ENCODE measurements around the gene JAZF1. TPM values are rescaled to one million over a fixed set of nuclear protein-coding genes. Genes with fewer than 3 reads are reported as not detected.

JAZF1 gene
- total RNA-seq, 1 donor from 2014 or later = 36.1 TPM

GRCh38 chr7:28068811-28069216, 111.8 kb downstream of the JAZF1 start:
- no peaks in the 10 kb centered on the region for H3K9me3 ChIP-seq
- H3K27ac ChIP-seq = peak overlapping the region; percentile 58
- peaks cover 66% of the 10 kb centered on the region for H3K4me1 ChIP-seq
- no peak overlapping the region for H3K4me3 ChIP-seq
- intact Hi-C loops (cut with DNase I) = no loop called here
- H3K27me3 ChIP-seq = no peaks in the 10 kb centered on the region
- no peaks in the 10 kb centered on the region for H3K36me3 ChIP-seq
- no peak for DNase-seq (ENCODE audit: extremely low spot score in 2 of 2)
- TF ChIP-seq POLR2A (IDR thresholded peaks at IDR 0.05) = no peak
- no peak for TF ChIP-seq POLR2AphosphoS5 (IDR thresholded peaks at IDR 0.05; ENCODE audit: insufficient read depth in 1 of 2, low read depth in 1 of 2)
- no peak for TF ChIP-seq CTCF (IDR thresholded peaks at IDR 0.05)

GRCh38 chr7:28067171-28067570, 113.4 kb downstream of the JAZF1 start:
- H3K27ac ChIP-seq = peak overlapping the region; percentile 59
- no peak for DNase-seq (ENCODE audit: extremely low spot score in 2 of 2)

GRCh38 chr7:28065721-28066285, 114.8 kb downstream of the JAZF1 start:
- Histone ChIP-seq H3K27ac (peak overlapping the region; percentile 59), H3K9me3 (no peaks in the 10 kb centered on the region), H3K4me1 (peaks cover 57% of the 10 kb centered on the region), H3K27me3 (no peaks in the 10 kb centered on the region), H3K36me3 (no peaks in the 10 kb centered on the region), H3K4me3 (peak overlapping the region in 1 of 2 donors; percentile 25)
- no peak for DNase-seq (ENCODE audit: extremely low spot score in 2 of 2)
- intact Hi-C loops (cut with DNase I) = no loop called here
- no peak for TF ChIP-seq CTCF (IDR thresholded peaks at IDR 0.05)
- no peak for TF ChIP-seq POLR2A (IDR thresholded peaks at IDR 0.05)
- TF ChIP-seq POLR2AphosphoS5 (IDR thresholded peaks at IDR 0.05; ENCODE audit: insufficient read depth in 1 of 2, low read depth in 1 of 2) = no peak

More at GRCh38 chr7:28067171-28067570, 113.4 kb downstream of the JAZF1 start:
- intact Hi-C loops (cut with DNase I) = no loop called here
- Histone ChIP-seq H3K36me3 (no peaks in the 10 kb centered on the region), H3K4me3 (no peak overlapping the region), H3K4me1 (peaks cover 68% of the 10 kb centered on the region), H3K9me3 (no peaks in the 10 kb centered on the region), H3K27me3 (no peaks in the 10 kb centered on the region)
- TF ChIP-seq CTCF (IDR thresholded peaks at IDR 0.05) = no peak
- TF ChIP-seq POLR2A (IDR thresholded peaks at IDR 0.05) = no peak
- TF ChIP-seq POLR2AphosphoS5 (IDR thresholded peaks at IDR 0.05; ENCODE audit: insufficient read depth in 1 of 2, low read depth in 1 of 2) = no peak

- Histone ChIP-seq H3K36me3 (no peaks in the 10 kb centered on the region), H3K4me3 (peak overlapping the region in 1 of 2 donors; percentile 25), H3K9me3 (no peaks in the 10 kb centered on the region), H3K27ac (peak overlapping the region; percentile 53), H3K4me1 (peaks cover 52% of the 10 kb centered on the region), H3K27me3 (no peaks in the 10 kb centered on the region)
- intact Hi-C loops (cut with DNase I) = no loop called here
- DNase-seq (ENCODE audit: extremely low spot score in 2 of 2) = no peak
- TF ChIP-seq POLR2A (IDR thresholded peaks at IDR 0.05) (no peak), POLR2AphosphoS5 (IDR thresholded peaks at IDR 0.05; ENCODE audit: insufficient read depth in 1 of 2, low read depth in 1 of 2) (no peak), CTCF (IDR thresholded peaks at IDR 0.05) (no peak)
Measured at GRCh38 chr7:28065308-28065707, 115.3 kb downstream of the JAZF1 start.

- TF ChIP-seq POLR2A (IDR thresholded peaks at IDR 0.05) (no peak), POLR2AphosphoS5 (IDR thresholded peaks at IDR 0.05; ENCODE audit: insufficient read depth in 1 of 2, low read depth in 1 of 2) (no peak)
- peaks cover 48% of the 10 kb centered on the region for H3K4me1 ChIP-seq
- no peaks in the 10 kb centered on the region for H3K36me3 ChIP-seq
- H3K27me3 ChIP-seq = no peaks in the 10 kb centered on the region
- H3K4me3 ChIP-seq = no peak overlapping the region
- H3K27ac ChIP-seq = peak overlapping the region; percentile 53
- intact Hi-C loops (cut with DNase I) = no loop called here
- no peaks in the 10 kb centered on the region for H3K9me3 ChIP-seq
- no peak for DNase-seq (ENCODE audit: extremely low spot score in 2 of 2)
Measured at GRCh38 chr7:28064437-28064836, 116.2 kb downstream of the JAZF1 start.
